Smooth muscle cell (in vitro differentiated cells): ENCODE data around the gene ADGRD1. TPM values are rescaled to one million over a fixed set of nuclear protein-coding genes. Genes with fewer than 3 reads are reported as not detected.

Source experiments
- DNase-seq: peaks from one replicate; lab custom pipeline; 2025; ENCODE audit not compliant: unreplicated experiment; lab: John Stamatoyannopoulos, UW
- H2AFZ ChIP-seq: fragments of 200-600 bp; sonication (generic); 2 replicates; pipeline ENCODE4 v1.6.0; 2016; ENCODE audit warnings: antibody characterized with exemption, low read depth, mild to moderate bottlenecking
- H3F3A ChIP-seq: fragments of 200-600 bp; sonication (generic); 2 replicates; pipeline ENCODE4 v1.6.0; 2017; ENCODE audit warnings: antibody characterized with exemption, low read depth
- H3K27ac ChIP-seq: fragments of 200-600 bp; sonication (generic); 2 replicates; pipeline ENCODE4 v1.5.1; 2016; ENCODE audit warnings: low read depth, mild to moderate bottlenecking
- H3K27me3 ChIP-seq: fragments of 200-600 bp; sonication (generic); 2 replicates; pipeline ENCODE4 v1.6.1; 2016; ENCODE audit warnings: low read depth, mild to moderate bottlenecking
- H3K36me3 ChIP-seq: fragments of 200-600 bp; sonication (generic); 2 replicates; pipeline ENCODE4 v1.5.1; 2016; ENCODE audit warnings: low read depth
- H3K4me1 ChIP-seq: fragments of 200-600 bp; sonication (generic); 2 replicates; pipeline ENCODE4 v1.5.1; 2016; ENCODE audit warnings: low read depth
- H3K4me2 ChIP-seq: fragments of 200-600 bp; sonication (generic); 2 replicates; pipeline ENCODE4 v1.6.0; 2016; ENCODE audit warnings: mild to moderate bottlenecking
- H3K4me3 ChIP-seq: fragments of 200-600 bp; sonication (generic); 2 replicates; pipeline ENCODE4 v1.5.1; 2016; ENCODE audit warnings: mild to moderate bottlenecking
- H3K79me2 ChIP-seq: fragments of 200-600 bp; sonication (generic); 2 replicates; pipeline ENCODE4 v1.6.0; 2016; ENCODE audit warnings: low read depth, mild to moderate bottlenecking
- H3K9ac ChIP-seq: fragments of 200-600 bp; sonication (generic); 2 replicates; pipeline ENCODE4 v1.6.0; 2016; ENCODE audit warnings: low read depth
- H3K9me3 ChIP-seq: fragments of 200-600 bp; sonication (generic); replicated peaks from 2 replicates; pipeline ENCODE4 v1.5.1; 2016; ENCODE audit warnings: low read depth
- H4K20me1 ChIP-seq: fragments of 200-600 bp; sonication (generic); 2 replicates; pipeline ENCODE4 v1.6.0; 2016; ENCODE audit warnings: low read depth
- WGBS: methylation state at CpG from one replicate; pipeline ENCODE4 v1.1.7; 2016; ENCODE audit warnings: low lambda C conversion rate; 5-methylcytosine and 5-hydroxymethylcytosine counted together
- polyA plus RNA-seq: library from polyadenylated mRNA; unstranded; fragments of >200 nt; fragmentation: Nextera tagmentation; extraction: Ambion mirVana; gene quantifications from 2 replicates; pipeline ENCODE4 v1.2.1, GENCODE V29; 2016
- total RNA-seq: library from RNA; depleted of rRNA; stranded (reverse); fragments of >200 nt; gene quantifications from 2 replicates; pipeline ENCODE4 v1.2.3, GENCODE V29; 2014
- TF ChIP-seq, protein P1 (sequence below): fragments of 200-600 bp; sonication (generic); IDR thresholded peaks from 2 replicates; pipeline ENCODE4 v1.5.1; 2017; ENCODE audit warnings: borderline replicate concordance, mild to moderate bottlenecking, antibody characterized with exemption; ENCODE audit not compliant: insufficient read depth, poor library complexity, severe bottlenecking

Gene ADGRD1
- total and polyA plus RNA-seq, 2 experiments from 2014 or later: 0.14 TPM; not detected in 1

DNA sequence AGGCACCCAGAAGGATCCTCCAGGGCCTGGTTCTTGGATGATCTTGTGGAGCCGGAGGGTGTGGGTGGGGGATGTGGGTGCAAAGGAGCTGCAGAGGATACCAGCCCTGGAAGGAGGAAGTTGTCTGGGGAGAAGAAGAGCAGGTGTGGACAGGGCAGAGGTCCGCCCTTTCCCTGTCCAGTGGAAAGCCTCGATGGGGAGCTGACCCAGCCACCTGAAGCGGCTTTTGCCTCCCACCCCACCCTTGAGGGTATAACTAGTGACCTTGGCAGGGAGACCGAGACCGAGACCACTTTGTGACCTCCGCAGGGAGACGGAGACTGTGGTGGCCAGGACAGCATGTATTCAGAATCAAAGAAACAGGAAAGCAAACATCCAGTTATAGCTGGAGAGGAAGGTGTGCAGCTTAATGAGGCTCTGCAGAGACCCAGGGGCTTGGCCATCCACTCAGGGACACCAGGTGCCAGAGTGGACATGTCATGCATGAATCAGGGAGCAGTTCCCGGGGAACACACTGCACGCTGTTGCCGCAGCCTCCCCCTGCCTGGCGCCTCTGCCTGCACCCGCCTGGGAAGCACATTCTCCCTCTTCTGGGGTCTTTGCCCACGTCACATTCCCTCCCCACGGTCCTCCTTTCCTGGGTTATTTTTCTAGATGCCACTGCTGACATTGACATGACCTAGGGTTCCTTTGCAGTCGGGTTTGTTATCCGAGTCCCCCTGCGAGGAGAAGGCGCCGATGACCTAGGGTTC lies 87.7 kb downstream of the ADGRD1 start:
- TF ChIP-seq, protein P1, sequence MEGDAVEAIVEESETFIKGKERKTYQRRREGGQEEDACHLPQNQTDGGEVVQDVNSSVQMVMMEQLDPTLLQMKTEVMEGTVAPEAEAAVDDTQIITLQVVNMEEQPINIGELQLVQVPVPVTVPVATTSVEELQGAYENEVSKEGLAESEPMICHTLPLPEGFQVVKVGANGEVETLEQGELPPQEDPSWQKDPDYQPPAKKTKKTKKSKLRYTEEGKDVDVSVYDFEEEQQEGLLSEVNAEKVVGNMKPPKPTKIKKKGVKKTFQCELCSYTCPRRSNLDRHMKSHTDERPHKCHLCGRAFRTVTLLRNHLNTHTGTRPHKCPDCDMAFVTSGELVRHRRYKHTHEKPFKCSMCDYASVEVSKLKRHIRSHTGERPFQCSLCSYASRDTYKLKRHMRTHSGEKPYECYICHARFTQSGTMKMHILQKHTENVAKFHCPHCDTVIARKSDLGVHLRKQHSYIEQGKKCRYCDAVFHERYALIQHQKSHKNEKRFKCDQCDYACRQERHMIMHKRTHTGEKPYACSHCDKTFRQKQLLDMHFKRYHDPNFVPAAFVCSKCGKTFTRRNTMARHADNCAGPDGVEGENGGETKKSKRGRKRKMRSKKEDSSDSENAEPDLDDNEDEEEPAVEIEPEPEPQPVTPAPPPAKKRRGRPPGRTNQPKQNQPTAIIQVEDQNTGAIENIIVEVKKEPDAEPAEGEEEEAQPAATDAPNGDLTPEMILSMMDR: no peak
- DNase-seq: no peak
- Histone ChIP-seq H3F3A (no peaks in the 10 kb centered on the region), H2AFZ (no peak overlapping the region), H3K4me1 (no peaks in the 10 kb centered on the region), H3K27ac (no peak overlapping the region), H3K9me3 (no peaks in the 10 kb centered on the region), H3K9ac (no peak overlapping the region), H3K4me3 (no peak overlapping the region), H3K79me2 (no peaks in the 10 kb centered on the region), H4K20me1 (no peaks in the 10 kb centered on the region), H3K36me3 (no peaks in the 10 kb centered on the region), H3K4me2 (no peak overlapping the region), H3K27me3 (no peaks in the 10 kb centered on the region)
- WGBS: 91% methylated on average over 20 of the region's 20 CpGs

DNA sequence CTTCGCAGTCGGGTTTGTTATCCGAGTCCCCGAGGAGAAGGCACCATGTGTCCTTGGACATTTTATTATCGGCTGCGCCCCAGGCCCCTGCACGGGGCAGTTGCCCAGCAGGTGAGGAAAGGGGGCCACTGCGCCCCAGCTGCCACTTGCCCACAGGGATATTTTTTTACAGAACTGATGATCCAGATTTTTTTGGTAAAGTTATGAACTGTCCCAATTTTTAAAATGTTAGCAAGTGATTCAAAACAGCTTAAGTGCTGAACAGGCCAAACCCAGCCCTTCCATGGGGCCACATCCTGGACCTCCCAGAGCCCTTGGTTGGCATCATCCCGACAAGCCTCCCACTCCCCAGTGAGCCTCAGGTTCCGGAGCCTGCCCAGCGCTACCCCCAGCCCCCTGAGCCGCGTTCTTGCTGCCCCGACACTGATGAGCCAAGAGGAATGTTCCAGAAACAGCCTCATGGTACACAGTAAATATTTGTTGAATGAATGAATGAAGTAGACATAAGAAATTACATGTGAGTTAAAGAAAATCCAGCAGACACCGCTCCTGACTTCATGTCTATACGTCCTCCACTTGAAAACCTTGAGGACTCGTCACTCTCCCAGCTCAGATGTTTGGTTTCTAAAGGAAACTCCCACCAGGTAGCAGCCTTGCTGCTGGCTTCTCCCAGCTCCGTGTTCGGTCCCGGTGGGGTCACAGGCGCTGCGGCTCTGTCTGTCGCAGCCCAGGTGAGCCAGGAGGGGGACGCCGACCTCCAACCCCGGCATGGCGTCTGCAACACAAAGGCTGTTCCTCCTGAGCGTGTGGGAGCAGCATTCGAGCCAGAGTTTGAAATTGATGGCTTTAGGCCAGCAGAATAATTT lies 88.5 kb downstream of the ADGRD1 start:
- no peaks in the 10 kb centered on the region for H3F3A ChIP-seq
- no peak for DNase-seq
- H3K36me3 ChIP-seq: no peaks in the 10 kb centered on the region
- 86% methylated on average over 29 of the region's 29 CpGs for WGBS
- no peaks in the 10 kb centered on the region for H3K79me2 ChIP-seq
- H3K4me3 ChIP-seq: no peak overlapping the region
- H4K20me1 ChIP-seq: no peaks in the 10 kb centered on the region
- no peaks in the 10 kb centered on the region for H3K27me3 ChIP-seq
- no peak overlapping the region for H2AFZ ChIP-seq
- H3K4me1 ChIP-seq: no peaks in the 10 kb centered on the region
- no peak overlapping the region for H3K4me2 ChIP-seq
- TF ChIP-seq, protein P1: no peak
- no peaks in the 10 kb centered on the region for H3K9me3 ChIP-seq
- H3K9ac ChIP-seq: no peak overlapping the region
- H3K27ac ChIP-seq: no peak overlapping the region

- no peak overlapping the region for H3K4me3 ChIP-seq
- no peaks in the 10 kb centered on the region for H3K27me3 ChIP-seq
- no peak overlapping the region for H2AFZ ChIP-seq
- DNase-seq: no peak
- 94% methylated on average over 14 of the region's 14 CpGs for WGBS
- no peaks in the 10 kb centered on the region for H3K9me3 ChIP-seq
- no peaks in the 10 kb centered on the region for H3F3A ChIP-seq
- H3K4me2 ChIP-seq: no peak overlapping the region
- no peaks in the 10 kb centered on the region for H3K79me2 ChIP-seq
- no peak overlapping the region for H3K9ac ChIP-seq
- H3K4me1 ChIP-seq: no peaks in the 10 kb centered on the region
- TF ChIP-seq, protein P1: no peak
- no peaks in the 10 kb centered on the region for H4K20me1 ChIP-seq
- H3K27ac ChIP-seq: no peak overlapping the region
- no peaks in the 10 kb centered on the region for H3K36me3 ChIP-seq
Measured at GRCh38 chr12:131042834-131043245, 89.1 kb downstream of the ADGRD1 start.
